Fibroblast of mammary gland (primary cell): ENCODE data around the gene LUZP2.

ENCODE experiments used
- DNase-seq: peaks from one replicate; pipeline ENCODE4 v3.0.0-alpha.2; 2010; ENCODE audit warnings: low read depth
- H3K4me3 ChIP-seq: 2 replicates; pipeline ENCODE4 v1.5.1; 2011; ENCODE audit warnings: low read depth, mild to moderate bottlenecking, low read length, moderate library complexity; ENCODE audit not compliant: control insufficient read depth
- CTCF ChIP-seq: conservative IDR thresholded peaks from 2 replicates; pipeline ENCODE4 v1.5.1; 2011; ENCODE audit warnings: low read depth, low read length, inconsistent platforms; ENCODE audit not compliant: control insufficient read depth, insufficient read depth

LUZP2 gene

GRCh38 chr11:24661331-24661730 lies 164.5 kb downstream of the LUZP2 start:
- H3K4me3 ChIP-seq: no peak overlapping the region
- TF ChIP-seq CTCF: no peak
- DNase-seq: no peak

- no peak for TF ChIP-seq CTCF
- H3K4me3 ChIP-seq: no peak overlapping the region
- no peak for DNase-seq
Observed at GRCh38 chr11:24664399-24664798, 167.5 kb downstream of the LUZP2 start.

GRCh38 chr11:24667353-24667968 lies 170.6 kb downstream of the LUZP2 start:
- no peak overlapping the region for H3K4me3 ChIP-seq
- no peak for TF ChIP-seq CTCF
- DNase-seq: no peak

- H3K4me3 ChIP-seq: no peak overlapping the region
- TF ChIP-seq CTCF: no peak
- no peak for DNase-seq
Observed at GRCh38 chr11:24678703-24679348, 182.0 kb downstream of the LUZP2 start.

GRCh38 chr11:24679821-24680351 lies 183.0 kb downstream of the LUZP2 start:
- no peak for DNase-seq
- TF ChIP-seq CTCF: no peak

GRCh38 chr11:24683583-24683982 lies 186.7 kb downstream of the LUZP2 start:
- TF ChIP-seq CTCF: no peak
- H3K4me3 ChIP-seq: no peak overlapping the region
- no peak for DNase-seq

More at GRCh38 chr11:24679821-24680351, 183.0 kb downstream of the LUZP2 start:
- H3K4me3 ChIP-seq: no peak overlapping the region
